Measurements from ENCODE around the gene HSP90AA1. TPM values are rescaled to one million over a fixed set of nuclear protein-coding genes. Genes with fewer than 3 reads are reported as not detected.
"Not testable (repeated sequence)": the region's sequence is repeated elsewhere in the genome, so short reads cannot be mapped to it uniquely, and the experiment has no call there.

HSP90AA1 gene
- total and polyA plus RNA-seq, 2 donors, result 251 to 487 TPM

- no peak for DNase-seq (ENCODE audit: low read depth in 6 of 9, low spot score in 9 of 9)
- Histone ChIP-seq H3K27ac (ENCODE audit: low read depth in 1 of 2, low read length in 1 of 2) (no peak overlapping the region), H3K36me3 (ENCODE audit: control insufficient read depth in 2 of 2, insufficient read depth in 2 of 2, low read length in 1 of 2) (no peaks in the 10 kb centered on the region), H3K4me1 (ENCODE audit: control insufficient read depth in 2 of 2, insufficient read depth in 2 of 2, low read length in 2 of 2) (no peaks in the 10 kb centered on the region), H3K4me3 (ENCODE audit: low read length in 2 of 2) (no peak overlapping the region), H3K9me3 (ENCODE audit: control insufficient read depth in 2 of 2, insufficient read depth in 1 of 2, low read length in 1 of 2) (no peaks in the 10 kb centered on the region), H3K27me3 (ENCODE audit: control insufficient read depth in 2 of 2, insufficient read depth in 1 of 2, low read length in 1 of 2) (no peaks in the 10 kb centered on the region)
- WGBS, result 95% methylated on average over 12 of the region's 12 CpGs
These were observed 20.8 kb downstream of the HSP90AA1 start for GRCh38 chr14:102066041-102066451.

DNA sequence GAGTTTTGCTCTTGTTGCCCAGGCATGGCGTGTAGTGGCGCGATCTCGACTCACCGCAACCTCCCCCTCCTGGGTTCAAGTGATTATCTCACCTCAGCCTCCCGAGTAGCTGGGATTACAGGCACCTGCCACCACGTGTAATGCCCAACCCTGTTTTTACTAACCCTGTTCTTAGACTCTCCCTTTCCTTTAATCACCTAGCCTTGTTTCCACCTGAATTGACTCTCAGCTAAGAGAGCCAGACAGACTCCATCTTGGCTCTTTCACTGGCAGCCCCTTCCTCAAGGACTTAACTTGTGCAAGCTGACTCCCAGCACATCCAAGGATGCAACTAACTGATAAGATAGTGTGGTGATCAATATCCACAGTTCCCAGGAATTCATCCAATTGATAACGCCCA, 22.3 kb downstream of the HSP90AA1 start:
- H3K9me3 ChIP-seq (ENCODE audit: control insufficient read depth in 2 of 2, insufficient read depth in 1 of 2, low read length in 1 of 2); DNase-seq (ENCODE audit: low read depth in 6 of 9, low spot score in 9 of 9); H3K4me3 ChIP-seq (ENCODE audit: low read length in 2 of 2); H3K4me1 ChIP-seq (ENCODE audit: control insufficient read depth in 2 of 2, insufficient read depth in 2 of 2, low read length in 2 of 2); H3K36me3 ChIP-seq (ENCODE audit: control insufficient read depth in 2 of 2, insufficient read depth in 2 of 2, low read length in 1 of 2); H3K27ac ChIP-seq (ENCODE audit: low read depth in 1 of 2, low read length in 1 of 2); H3K27me3 ChIP-seq (ENCODE audit: control insufficient read depth in 2 of 2, insufficient read depth in 1 of 2, low read length in 1 of 2): not testable (repeated sequence)
- 97% methylated on average over 8 of the region's 8 CpGs for WGBS

- no peaks in the 10 kb centered on the region for H3K36me3 ChIP-seq (ENCODE audit: control insufficient read depth in 2 of 2, insufficient read depth in 2 of 2, low read length in 1 of 2)
- no peaks in the 10 kb centered on the region for H3K27me3 ChIP-seq (ENCODE audit: control insufficient read depth in 2 of 2, insufficient read depth in 1 of 2, low read length in 1 of 2)
- no peaks in the 10 kb centered on the region for H3K9me3 ChIP-seq (ENCODE audit: control insufficient read depth in 2 of 2, insufficient read depth in 1 of 2, low read length in 1 of 2)
- no peak overlapping the region for H3K27ac ChIP-seq (ENCODE audit: low read depth in 1 of 2, low read length in 1 of 2)
- DNase-seq (ENCODE audit: low read depth in 6 of 9, low spot score in 9 of 9), result no peak
- no peaks in the 10 kb centered on the region for H3K4me1 ChIP-seq (ENCODE audit: control insufficient read depth in 2 of 2, insufficient read depth in 2 of 2, low read length in 2 of 2)
- H3K4me3 ChIP-seq (ENCODE audit: low read length in 2 of 2), result no peak overlapping the region
- whole genome bisulfite sequencing, result 94% methylated on average over 14 of the region's 14 CpGs
These were observed 22.9 kb downstream of the HSP90AA1 start for GRCh38 chr14:102063808-102064429.

DNA sequence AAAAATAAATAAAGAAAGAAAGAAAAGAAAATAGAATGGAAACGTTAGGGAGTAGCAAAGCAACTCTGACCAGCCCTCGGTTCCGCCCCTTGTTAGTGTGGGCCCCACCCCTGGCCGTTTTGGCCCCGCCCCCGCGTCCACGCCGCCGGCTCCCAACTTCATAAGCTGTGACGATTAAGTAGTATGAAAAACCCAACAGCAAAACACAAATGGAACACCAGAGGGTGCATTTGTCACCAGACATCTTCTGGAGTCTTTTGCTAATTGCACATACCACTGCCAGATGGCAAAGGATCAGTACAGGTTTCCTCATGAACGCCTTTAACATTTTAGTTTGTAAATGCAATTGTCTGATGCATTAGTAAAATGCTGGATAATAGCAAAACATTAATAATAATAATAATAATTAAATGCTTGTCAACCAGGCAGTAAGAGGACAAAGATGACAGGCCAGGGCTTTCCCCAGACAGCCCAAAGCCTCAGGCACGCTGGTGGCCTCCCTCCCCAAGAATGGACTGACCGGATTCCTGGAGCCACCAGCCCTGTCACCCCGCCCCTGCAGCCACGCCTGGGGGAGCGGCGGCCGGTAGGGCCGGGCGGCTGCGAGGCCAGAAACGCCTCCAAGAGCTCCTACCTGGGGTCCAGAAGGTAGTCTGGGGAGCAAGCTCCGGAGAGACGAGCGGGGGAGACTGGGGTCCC, 23.6 kb downstream of the HSP90AA1 start:
- Histone ChIP-seq H3K27ac (ENCODE audit: low read depth in 1 of 2, low read length in 1 of 2) (no peak overlapping the region), H3K27me3 (ENCODE audit: control insufficient read depth in 2 of 2, insufficient read depth in 1 of 2, low read length in 1 of 2) (no peaks in the 10 kb centered on the region), H3K4me1 (ENCODE audit: control insufficient read depth in 2 of 2, insufficient read depth in 2 of 2, low read length in 2 of 2) (no peaks in the 10 kb centered on the region), H3K4me3 (ENCODE audit: low read length in 2 of 2) (no peak overlapping the region), H3K36me3 (ENCODE audit: control insufficient read depth in 2 of 2, insufficient read depth in 2 of 2, low read length in 1 of 2) (no peaks in the 10 kb centered on the region), H3K9me3 (ENCODE audit: control insufficient read depth in 2 of 2, insufficient read depth in 1 of 2, low read length in 1 of 2) (no peaks in the 10 kb centered on the region)
- 49% methylated on average over 26 of the region's 26 CpGs for WGBS
- peak in 4 of 9 donors; percentile 25 to 81 (median 47) for DNase-seq (ENCODE audit: low read depth in 6 of 9, low spot score in 9 of 9)

DNA sequence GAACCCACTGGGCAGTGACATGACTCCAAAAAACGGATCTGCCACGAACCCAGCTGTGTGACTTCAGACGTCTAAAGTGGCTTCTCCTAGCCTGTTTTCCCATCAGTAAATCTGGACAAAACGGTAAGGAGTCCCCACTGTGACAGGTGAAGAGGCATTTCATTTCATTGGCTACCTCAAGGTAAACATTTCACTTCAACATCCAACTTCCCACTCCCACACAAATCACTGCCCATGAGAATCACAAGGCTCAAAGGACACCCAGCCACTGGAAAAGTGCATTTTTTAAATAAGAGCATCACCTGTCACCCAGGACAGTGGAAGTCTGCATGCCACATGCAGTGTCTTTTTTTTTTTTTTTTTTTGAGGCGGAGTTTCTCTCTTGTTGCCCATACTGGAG, 27.9 kb downstream of the HSP90AA1 start:
- no peak overlapping the region for H3K27ac ChIP-seq (ENCODE audit: low read depth in 1 of 2, low read length in 1 of 2)
- H3K27me3 ChIP-seq (ENCODE audit: control insufficient read depth in 2 of 2, insufficient read depth in 1 of 2, low read length in 1 of 2), result no peaks in the 10 kb centered on the region
- no peaks in the 10 kb centered on the region for H3K9me3 ChIP-seq (ENCODE audit: control insufficient read depth in 2 of 2, insufficient read depth in 1 of 2, low read length in 1 of 2)
- H3K4me3 ChIP-seq (ENCODE audit: low read length in 2 of 2), result no peak overlapping the region
- no peak for DNase-seq (ENCODE audit: low read depth in 6 of 9, low spot score in 9 of 9)
- H3K4me1 ChIP-seq (ENCODE audit: control insufficient read depth in 2 of 2, insufficient read depth in 2 of 2, low read length in 2 of 2), result no peaks in the 10 kb centered on the region
- H3K36me3 ChIP-seq (ENCODE audit: control insufficient read depth in 2 of 2, insufficient read depth in 2 of 2, low read length in 1 of 2), result peaks cover 0 to 11% of the 10 kb centered on the region in 2 donors
- WGBS, result 89% methylated on average over 5 of the region's 5 CpGs

GRCh38 chr14:102058146-102058545, 28.7 kb downstream of the HSP90AA1 start:
- Histone ChIP-seq H3K4me1 (ENCODE audit: control insufficient read depth in 2 of 2, insufficient read depth in 2 of 2, low read length in 2 of 2) (no peaks in the 10 kb centered on the region), H3K4me3 (ENCODE audit: low read length in 2 of 2) (no peak overlapping the region), H3K27me3 (ENCODE audit: control insufficient read depth in 2 of 2, insufficient read depth in 1 of 2, low read length in 1 of 2) (no peaks in the 10 kb centered on the region), H3K9me3 (ENCODE audit: control insufficient read depth in 2 of 2, insufficient read depth in 1 of 2, low read length in 1 of 2) (no peaks in the 10 kb centered on the region), H3K36me3 (ENCODE audit: control insufficient read depth in 2 of 2, insufficient read depth in 2 of 2, low read length in 1 of 2) (peaks cover 0 to 14% of the 10 kb centered on the region in 2 donors), H3K27ac (ENCODE audit: low read depth in 1 of 2, low read length in 1 of 2) (no peak overlapping the region)
- no peak for DNase-seq (ENCODE audit: low read depth in 6 of 9, low spot score in 9 of 9)
- WGBS, result 90% methylated on average over 7 of the region's 7 CpGs

DNA sequence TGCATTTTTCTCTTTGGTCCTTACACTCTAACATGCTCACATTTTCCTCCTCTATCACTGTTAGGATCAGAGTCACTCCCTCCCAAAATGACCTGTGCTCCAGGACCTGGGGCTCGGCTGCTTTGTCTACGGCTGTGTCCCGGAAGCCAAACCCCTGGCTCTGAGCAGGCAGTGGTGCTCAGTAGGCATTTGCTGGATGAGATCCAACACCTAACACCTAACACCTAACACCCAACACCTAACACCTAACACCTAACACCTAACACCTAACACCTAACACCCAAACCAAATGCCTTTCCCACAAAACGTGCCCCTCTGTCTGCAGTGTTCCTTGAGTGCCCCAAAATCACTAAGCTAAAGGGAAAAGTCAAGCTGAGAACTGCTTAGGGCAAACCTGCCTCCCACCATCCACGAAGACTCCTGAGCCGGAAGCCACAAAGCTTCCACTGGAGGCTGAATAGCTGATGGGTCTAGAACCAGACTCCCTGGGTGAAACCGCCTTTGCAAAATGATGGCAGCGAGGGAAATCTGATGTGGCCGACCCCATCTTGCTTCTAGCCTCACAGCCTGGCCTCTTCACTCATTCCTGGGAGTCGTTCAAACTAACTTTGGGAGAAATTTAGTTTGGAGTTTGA, 29.2 kb downstream of the HSP90AA1 start:
- H3K36me3 ChIP-seq (ENCODE audit: control insufficient read depth in 2 of 2, insufficient read depth in 2 of 2, low read length in 1 of 2), result peaks cover 0 to 16% of the 10 kb centered on the region in 2 donors
- H3K27ac ChIP-seq (ENCODE audit: low read depth in 1 of 2, low read length in 1 of 2), result no peak overlapping the region
- H3K4me3 ChIP-seq (ENCODE audit: low read length in 2 of 2), result no peak overlapping the region
- DNase-seq (ENCODE audit: low read depth in 6 of 9, low spot score in 9 of 9), result no peak
- H3K27me3 ChIP-seq (ENCODE audit: control insufficient read depth in 2 of 2, insufficient read depth in 1 of 2, low read length in 1 of 2), result no peaks in the 10 kb centered on the region
- no peaks in the 10 kb centered on the region for H3K4me1 ChIP-seq (ENCODE audit: control insufficient read depth in 2 of 2, insufficient read depth in 2 of 2, low read length in 2 of 2)
- H3K9me3 ChIP-seq (ENCODE audit: control insufficient read depth in 2 of 2, insufficient read depth in 1 of 2, low read length in 1 of 2), result no peaks in the 10 kb centered on the region
- WGBS, result 74% methylated on average over 10 of the region's 10 CpGs

GRCh38 chr14:102056694-102057442, 30.0 kb downstream of the HSP90AA1 start:
- no peak for DNase-seq (ENCODE audit: low read depth in 6 of 9, low spot score in 9 of 9)
- peaks cover 2 to 19% of the 10 kb centered on the region in 2 donors for H3K36me3 ChIP-seq (ENCODE audit: control insufficient read depth in 2 of 2, insufficient read depth in 2 of 2, low read length in 1 of 2)
- H3K4me1 ChIP-seq (ENCODE audit: control insufficient read depth in 2 of 2, insufficient read depth in 2 of 2, low read length in 2 of 2), result no peaks in the 10 kb centered on the region
- H3K27ac ChIP-seq (ENCODE audit: low read depth in 1 of 2, low read length in 1 of 2), result no peak overlapping the region
- no peak overlapping the region for H3K4me3 ChIP-seq (ENCODE audit: low read length in 2 of 2)
- no peaks in the 10 kb centered on the region for H3K27me3 ChIP-seq (ENCODE audit: control insufficient read depth in 2 of 2, insufficient read depth in 1 of 2, low read length in 1 of 2)
- WGBS, result 94% methylated on average over 31 of the region's 31 CpGs
- H3K9me3 ChIP-seq (ENCODE audit: control insufficient read depth in 2 of 2, insufficient read depth in 1 of 2, low read length in 1 of 2), result no peaks in the 10 kb centered on the region

Measured in thymus (tissue), 11 donors.